Measurements from ENCODE around the gene NTM. TPM values are rescaled to one million over a fixed set of nuclear protein-coding genes. Genes with fewer than 3 reads are reported as not detected.

Gene NTM
- polyA plus RNA-seq, 1 donor from 2014 or later: 39.4 TPM

- no peak overlapping the region for H3K27ac ChIP-seq (ENCODE audit: low read length)
- H3K4me3 ChIP-seq (ENCODE audit: low read length): no peak overlapping the region
- no peaks in the 10 kb centered on the region for H3K36me3 ChIP-seq (ENCODE audit: insufficient read depth, low read length)
- TF ChIP-seq, protein P1, sequence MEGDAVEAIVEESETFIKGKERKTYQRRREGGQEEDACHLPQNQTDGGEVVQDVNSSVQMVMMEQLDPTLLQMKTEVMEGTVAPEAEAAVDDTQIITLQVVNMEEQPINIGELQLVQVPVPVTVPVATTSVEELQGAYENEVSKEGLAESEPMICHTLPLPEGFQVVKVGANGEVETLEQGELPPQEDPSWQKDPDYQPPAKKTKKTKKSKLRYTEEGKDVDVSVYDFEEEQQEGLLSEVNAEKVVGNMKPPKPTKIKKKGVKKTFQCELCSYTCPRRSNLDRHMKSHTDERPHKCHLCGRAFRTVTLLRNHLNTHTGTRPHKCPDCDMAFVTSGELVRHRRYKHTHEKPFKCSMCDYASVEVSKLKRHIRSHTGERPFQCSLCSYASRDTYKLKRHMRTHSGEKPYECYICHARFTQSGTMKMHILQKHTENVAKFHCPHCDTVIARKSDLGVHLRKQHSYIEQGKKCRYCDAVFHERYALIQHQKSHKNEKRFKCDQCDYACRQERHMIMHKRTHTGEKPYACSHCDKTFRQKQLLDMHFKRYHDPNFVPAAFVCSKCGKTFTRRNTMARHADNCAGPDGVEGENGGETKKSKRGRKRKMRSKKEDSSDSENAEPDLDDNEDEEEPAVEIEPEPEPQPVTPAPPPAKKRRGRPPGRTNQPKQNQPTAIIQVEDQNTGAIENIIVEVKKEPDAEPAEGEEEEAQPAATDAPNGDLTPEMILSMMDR (IDR thresholded peaks at IDR 0.05; ENCODE audit: poor library complexity, severe bottlenecking): no peak
- TF ChIP-seq RAD21 (conservative IDR thresholded peaks at IDR 0.05) (no peak), MXI1 (conservative IDR thresholded peaks at IDR 0.05; ENCODE audit: poor library complexity, severe bottlenecking) (no peak), SMC3 (conservative IDR thresholded peaks at IDR 0.05; ENCODE audit: poor library complexity) (no peak), EP300 (conservative IDR thresholded peaks at IDR 0.05; ENCODE audit: poor library complexity, severe bottlenecking) (no peak), TAF1 (IDR thresholded peaks at IDR 0.05; ENCODE audit: low read depth) (no peak), POLR2AphosphoS5 (IDR thresholded peaks at IDR 0.05) (no peak)
- no peaks in the 10 kb centered on the region for H3K9me3 ChIP-seq (ENCODE audit: low read length)
- no peak overlapping the region for H3K9ac ChIP-seq (ENCODE audit: low read length)
- H3K27me3 ChIP-seq (ENCODE audit: insufficient read depth, low read depth, low read length): no peaks in the 10 kb centered on the region
- H4K20me1 ChIP-seq (ENCODE audit: insufficient read depth): no peaks in the 10 kb centered on the region
- H3K79me2 ChIP-seq (replicated peaks; ENCODE audit: insufficient read depth, low read length): no peaks in the 10 kb centered on the region
- no peaks in the 10 kb centered on the region for H3F3A ChIP-seq (ENCODE audit: insufficient read depth, low read length, poor library complexity, severe bottlenecking)
- H2AFZ ChIP-seq (ENCODE audit: low read depth, low read length): no peak overlapping the region
- H3K4me2 ChIP-seq (ENCODE audit: low read length): no peak overlapping the region
- H3K9me2 ChIP-seq (ENCODE audit: insufficient read depth, low read length): no peaks in the 10 kb centered on the region
Observed at GRCh38 chr11:131814108-131814507, 443.7 kb downstream of the NTM start.

- H2AFZ ChIP-seq (ENCODE audit: low read depth, low read length): no peak overlapping the region
- H3K4me2 ChIP-seq (ENCODE audit: low read length): no peak overlapping the region
- H3F3A ChIP-seq (ENCODE audit: insufficient read depth, low read length, poor library complexity, severe bottlenecking): no peaks in the 10 kb centered on the region
- H3K27ac ChIP-seq (ENCODE audit: low read length): no peak overlapping the region
- H3K79me2 ChIP-seq (replicated peaks; ENCODE audit: insufficient read depth, low read length): no peaks in the 10 kb centered on the region
- no peaks in the 10 kb centered on the region for H3K9me2 ChIP-seq (ENCODE audit: insufficient read depth, low read length)
- no peak overlapping the region for H3K9ac ChIP-seq (ENCODE audit: low read length)
- no peaks in the 10 kb centered on the region for H3K36me3 ChIP-seq (ENCODE audit: insufficient read depth, low read length)
- no peaks in the 10 kb centered on the region for H3K9me3 ChIP-seq (ENCODE audit: low read length)
- H3K4me3 ChIP-seq (ENCODE audit: low read length): no peak overlapping the region
- no peaks in the 10 kb centered on the region for H3K27me3 ChIP-seq (ENCODE audit: insufficient read depth, low read depth, low read length)
- no peaks in the 10 kb centered on the region for H4K20me1 ChIP-seq (ENCODE audit: insufficient read depth)
- no peak for TF ChIP-seq RAD21 (conservative IDR thresholded peaks at IDR 0.05)
- no peak for TF ChIP-seq SMC3 (conservative IDR thresholded peaks at IDR 0.05; ENCODE audit: poor library complexity)
- TF ChIP-seq EP300 (conservative IDR thresholded peaks at IDR 0.05; ENCODE audit: poor library complexity, severe bottlenecking): no peak
- TF ChIP-seq REST (IDR thresholded peaks at IDR 0.05; ENCODE audit: borderline replicate concordance): no peak
- TF ChIP-seq, protein P1 (IDR thresholded peaks at IDR 0.05; ENCODE audit: poor library complexity, severe bottlenecking): no peak
- TF ChIP-seq EZH2 (IDR thresholded peaks at IDR 0.05; ENCODE audit: borderline replicate concordance, insufficient read depth, low read length, poor library complexity, severe bottlenecking): no peak
- no peak for TF ChIP-seq POLR2AphosphoS5 (IDR thresholded peaks at IDR 0.05)
- no peak for TF ChIP-seq TAF1 (IDR thresholded peaks at IDR 0.05; ENCODE audit: low read depth)
- no peak for TF ChIP-seq MXI1 (conservative IDR thresholded peaks at IDR 0.05; ENCODE audit: poor library complexity, severe bottlenecking)
Observed at GRCh38 chr11:131815590-131815989, 445.2 kb downstream of the NTM start.

All from neural cell (in vitro differentiated cells).